Astrocyte of the spinal cord (primary cell): ENCODE results near the gene ARCN1.

Source experiments
- DNase-seq: peaks from one replicate; pipeline ENCODE4 v3.0.0; 2011; ENCODE audit warnings: low read depth, low spot score
- H3K4me3 ChIP-seq: 2 replicates; pipeline ENCODE4 v1.5.1; 2011; ENCODE audit warnings: low read depth, mild to moderate bottlenecking, low read length, moderate library complexity
- CTCF ChIP-seq: IDR thresholded peaks from 2 replicates; pipeline ENCODE4 v1.5.1; 2012; ENCODE audit warnings: low read depth, mild to moderate bottlenecking, low read length, inconsistent platforms
- in situ Hi-C: cut with HindIII; loops from 2 replicates; pipeline ENCODE4 v1.10.0; 2017; ENCODE audit warnings: low sequenced_read_pairs

ARCN1 gene

GRCh38 chr11:118631142-118631909 is 59.1 kb downstream of the ARCN1 start:
- H3K4me3 ChIP-seq: no peak overlapping the region
- in situ Hi-C loops: no loop called here
- no peak for TF ChIP-seq CTCF
- no peak for DNase-seq

GRCh38 chr11:118632577-118633318 is 60.5 kb downstream of the ARCN1 start:
- no peak for DNase-seq
- H3K4me3 ChIP-seq: no peak overlapping the region
- in situ Hi-C loops: no loop called here
- no peak for TF ChIP-seq CTCF

GRCh38 chr11:118633319-118633690 is 61.1 kb downstream of the ARCN1 start:
- no peak overlapping the region for H3K4me3 ChIP-seq
- in situ Hi-C loops: no loop called here
- TF ChIP-seq CTCF: no peak
- no peak for DNase-seq

GRCh38 chr11:118633979-118634378 is 61.8 kb downstream of the ARCN1 start:
- no peak overlapping the region for H3K4me3 ChIP-seq
- in situ Hi-C loops: no loop called here
- peak; percentile 38 for DNase-seq
- no peak for TF ChIP-seq CTCF

GRCh38 chr11:118634431-118635236 is 62.4 kb downstream of the ARCN1 start:
- peak; percentile 76 for DNase-seq
- in situ Hi-C loops: no loop called here
- no peak overlapping the region for H3K4me3 ChIP-seq
- TF ChIP-seq CTCF: peak; percentile 15

GRCh38 chr11:118635237-118635591 is 63.0 kb downstream of the ARCN1 start:
- TF ChIP-seq CTCF: no peak
- DNase-seq: no peak
- no peak overlapping the region for H3K4me3 ChIP-seq
- in situ Hi-C loops: no loop called here
